Measurements from ENCODE around the gene TMEM42.

DNA sequence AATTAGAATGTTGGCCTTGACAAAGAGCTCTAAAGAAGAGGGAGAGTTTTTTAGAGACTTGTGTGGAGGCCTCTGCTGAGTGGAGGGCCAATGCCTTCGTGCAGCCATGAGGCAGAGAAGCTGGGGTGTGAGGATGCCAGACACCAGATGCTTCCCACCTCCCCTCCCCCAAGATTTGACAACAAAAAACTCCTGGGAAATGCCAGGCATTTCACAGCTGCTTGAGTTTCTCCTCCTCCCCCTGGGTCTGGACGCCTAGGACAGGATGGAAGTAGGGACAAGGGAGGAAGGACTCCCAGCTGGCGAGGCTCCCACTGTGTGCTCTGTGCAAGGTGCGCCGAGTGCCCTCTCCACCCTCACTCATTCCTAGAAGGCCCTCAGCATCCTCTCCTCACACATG is 32.8 kb downstream of the TMEM42 start:
- no peak for TF ChIP-seq CTCF (IDR thresholded peaks at IDR 0.05 in 8 of 11, conservative IDR thresholded peaks at IDR 0.05 in 3 of 11)
- TF ChIP-seq POLR2A (IDR thresholded peaks at IDR 0.05): no peak
- TF ChIP-seq POLR2AphosphoS5 (IDR thresholded peaks at IDR 0.05): no peak

Measured in spleen (tissue), 7 donors.